Right kidney (tissue), 9 donors: Measurements from ENCODE around the gene ZNF814.
"Not testable (repeated sequence)": the region's sequence is repeated elsewhere in the genome, so short reads cannot be mapped to it uniquely, and the experiment has no call there.

Experiments
- DNase-seq: peaks from one replicate; pipeline ENCODE4 v3.0.0-alpha.2; 2016
- long read RNA-seq, 8 donors: transcript quantifications; one replicate each; lab custom pipeline, GENCODE V29; 2026

The ZNF814 gene
- long read RNA-seq, donor 1, transcript ZNF814-207 (1 exons, 2,496 nt) = minor isoform, 11 of 45 reads
- long read RNA-seq, donor 1, transcript ZNF814-202 (1 exons, 2,277 nt) = major isoform, 17 of 45 reads
- long read RNA-seq, donor 1, transcript ZNF814-208 (3 exons, 528 nt) = minor isoform, 7 of 45 reads
- long read RNA-seq, donor 1, partial matches to known transcripts = 0 of 45 reads
- long read RNA-seq, donor 1, other reads (novel, unspliced or antisense) = 7 of 45 reads
- long read RNA-seq, donor 2, transcript ZNF814-208 (3 exons, 528 nt) = major isoform, 10 of 24 reads
- long read RNA-seq, donor 2, transcript ZNF814-207 (1 exons, 2,496 nt) = minor isoform, 6 of 24 reads
- long read RNA-seq, donor 2, transcript ZNF814-202 (1 exons, 2,277 nt) = minor isoform, 6 of 24 reads
- long read RNA-seq, donor 2, partial matches to known transcripts = 0 of 24 reads
- long read RNA-seq, donor 2, other reads (novel, unspliced or antisense) = 0 of 24 reads
- long read RNA-seq, donor 3, transcript ZNF814-202 (1 exons, 2,277 nt) = major isoform, 8 of 18 reads
- long read RNA-seq, donor 3, transcript ZNF814-207 (1 exons, 2,496 nt) = minor isoform, 7 of 18 reads
- long read RNA-seq, donor 3, partial matches to known transcripts = 0 of 18 reads
- long read RNA-seq, donor 3, other reads (novel, unspliced or antisense) = 0 of 18 reads
- long read RNA-seq, donor 4, transcript ZNF814-208 (3 exons, 528 nt) = minor isoform, 8 of 55 reads
- long read RNA-seq, donor 4, transcript ZNF814-207 (1 exons, 2,496 nt) = minor isoform, 14 of 55 reads
- long read RNA-seq, donor 4, transcript ZNF814-202 (1 exons, 2,277 nt) = major isoform, 22 of 55 reads
- long read RNA-seq, donor 4, partial matches to known transcripts = 0 of 55 reads
- long read RNA-seq, donor 4, other reads (novel, unspliced or antisense) = 8 of 55 reads
- long read RNA-seq, donor 5, transcript ZNF814-207 (1 exons, 2,496 nt) = minor isoform, 11 of 37 reads
- long read RNA-seq, donor 5, transcript ZNF814-202 (1 exons, 2,277 nt) = major isoform, 16 of 37 reads
- long read RNA-seq, donor 5, partial matches to known transcripts = 0 of 37 reads
- long read RNA-seq, donor 5, other reads (novel, unspliced or antisense) = 7 of 37 reads
- long read RNA-seq, donor 6, transcript ZNF814-202 (1 exons, 2,277 nt) = major isoform, 15 of 45 reads
- long read RNA-seq, donor 6, transcript ZNF814-207 (1 exons, 2,496 nt) = minor isoform, 9 of 45 reads
- long read RNA-seq, donor 6, transcript ZNF814-208 (3 exons, 528 nt) = minor isoform, 8 of 45 reads
- long read RNA-seq, donor 6, partial matches to known transcripts = 0 of 45 reads
- long read RNA-seq, donor 6, other reads (novel, unspliced or antisense) = 8 of 45 reads
- long read RNA-seq, donor 7, transcript ZNF814-207 (1 exons, 2,496 nt) = minor isoform, 14 of 60 reads
- long read RNA-seq, donor 7, transcript ZNF814-208 (3 exons, 528 nt) = minor isoform, 8 of 60 reads
- long read RNA-seq, donor 7, transcript ZNF814-202 (1 exons, 2,277 nt) = major isoform, 27 of 60 reads
- long read RNA-seq, donor 7, partial matches to known transcripts = 0 of 60 reads
- long read RNA-seq, donor 7, other reads (novel, unspliced or antisense) = 7 of 60 reads
- long read RNA-seq, donor 8, transcript ZNF814-202 (1 exons, 2,277 nt) = major isoform, 16 of 45 reads
- long read RNA-seq, donor 8, transcript ZNF814-207 (1 exons, 2,496 nt) = minor isoform, 9 of 45 reads
- long read RNA-seq, donor 8, transcript ZNF814-208 (3 exons, 528 nt) = minor isoform, 5 of 45 reads
- long read RNA-seq, donor 8, partial matches to known transcripts = 13 of 45 reads
- long read RNA-seq, donor 8, other reads (novel, unspliced or antisense) = 0 of 45 reads

DNA sequence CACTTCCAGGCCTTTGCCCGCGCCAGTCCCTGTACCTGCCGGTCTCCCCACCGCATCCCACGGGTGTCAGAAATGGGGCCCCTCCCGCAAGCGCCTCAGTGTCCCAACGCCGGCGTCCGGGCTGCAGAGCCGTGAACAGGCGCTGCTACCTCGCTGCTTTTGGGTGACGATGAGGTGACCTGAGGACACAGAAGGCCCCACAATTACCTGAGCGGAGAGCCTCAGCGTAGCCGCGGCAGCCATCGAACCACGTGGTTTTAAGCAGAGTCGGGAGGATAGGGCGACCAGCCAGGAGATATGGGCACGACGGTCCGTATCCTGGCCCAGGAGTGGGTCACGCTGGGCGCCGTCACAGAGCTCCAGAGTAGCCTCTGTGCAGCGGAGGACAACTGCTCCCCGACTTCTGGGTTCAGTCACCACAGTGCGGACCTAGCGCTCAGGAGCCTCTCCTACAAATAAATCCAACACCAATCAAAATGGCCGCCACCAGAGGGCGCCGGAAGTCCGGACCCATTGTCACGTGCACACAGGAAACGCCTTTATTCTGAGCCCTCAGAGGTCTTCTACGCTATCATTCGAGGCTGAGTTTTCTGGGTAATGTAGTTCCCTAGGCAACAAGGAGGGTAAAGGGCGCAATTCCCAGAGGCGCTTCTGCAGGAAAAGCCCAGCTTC lies at the start of gene ZNF814:
TSS of gene ZNF814 (minus strand) at position 478 of the 672 bp plus-strand sequence. CDS start at position 243, 235 bp downstream.
- peak; percentile 89 for DNase-seq

DNA sequence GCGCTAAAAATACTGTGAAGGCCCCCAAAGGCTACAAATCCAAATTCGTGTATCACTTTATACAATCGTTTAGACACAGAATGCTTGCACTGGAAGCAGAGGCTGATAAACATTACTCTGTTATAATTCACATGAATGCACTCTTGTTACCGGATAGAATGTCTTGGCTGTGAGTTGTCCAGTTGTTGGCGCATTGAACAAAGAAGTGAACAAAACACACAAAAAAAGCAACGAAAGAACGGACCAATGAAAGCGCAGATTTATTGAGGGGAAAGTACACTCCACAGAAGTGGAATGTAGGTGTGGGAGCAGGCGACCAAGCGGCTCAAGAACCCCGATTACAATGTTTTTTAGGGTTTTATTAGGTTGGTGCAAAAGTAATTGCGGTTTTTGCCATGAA lies 46.9 kb upstream of the ZNF814 start:
- DNase-seq = no peak

DNA sequence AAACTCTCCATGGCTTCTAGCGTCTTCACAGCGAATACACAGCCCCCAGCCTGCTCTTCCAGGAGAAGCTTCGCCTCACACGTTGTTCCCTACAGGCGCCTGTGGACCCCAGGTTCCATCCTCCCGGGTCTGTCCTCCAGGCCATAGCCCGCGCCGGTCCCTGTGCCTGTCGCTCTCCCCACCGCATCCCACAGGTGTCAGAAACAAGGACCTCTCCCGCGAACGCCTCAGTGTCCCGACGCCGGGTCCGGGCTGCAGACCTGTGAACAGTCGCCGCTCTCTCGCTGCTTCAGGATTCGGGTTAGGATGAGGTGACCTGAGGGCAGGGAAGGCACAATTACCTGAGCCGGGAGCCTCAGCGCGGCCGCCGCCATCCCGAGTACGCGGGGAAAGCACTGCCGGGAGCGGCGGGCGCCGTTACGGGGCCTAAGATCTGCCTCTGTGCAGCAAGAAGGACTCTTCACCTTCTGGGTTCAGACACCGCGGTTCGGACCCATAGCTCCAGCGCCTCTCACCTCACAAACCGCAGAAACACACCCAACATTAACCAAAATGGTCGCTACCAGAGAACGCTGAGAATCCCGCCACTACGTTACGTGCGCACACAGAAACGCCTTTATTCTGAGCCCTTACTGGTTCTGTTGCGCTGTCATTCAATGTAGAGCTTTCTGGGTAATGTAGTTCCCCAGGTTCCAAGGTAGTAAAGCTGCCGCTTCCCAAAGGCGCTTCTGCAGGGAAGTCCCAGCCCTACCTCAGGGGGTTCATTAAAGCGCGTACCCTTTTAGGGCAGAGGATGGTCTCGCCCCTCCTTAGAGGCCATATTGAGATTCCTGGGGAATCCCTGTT lies 46.2 kb upstream of the ZNF814 start, which contains the start of gene ZNF418:
TSS of gene ZNF418 (minus strand) at position 583 of the 846 bp plus-strand sequence. CDS start 1,580 bp downstream, outside the sequence.
- DNase-seq = peak; percentile 84

DNA sequence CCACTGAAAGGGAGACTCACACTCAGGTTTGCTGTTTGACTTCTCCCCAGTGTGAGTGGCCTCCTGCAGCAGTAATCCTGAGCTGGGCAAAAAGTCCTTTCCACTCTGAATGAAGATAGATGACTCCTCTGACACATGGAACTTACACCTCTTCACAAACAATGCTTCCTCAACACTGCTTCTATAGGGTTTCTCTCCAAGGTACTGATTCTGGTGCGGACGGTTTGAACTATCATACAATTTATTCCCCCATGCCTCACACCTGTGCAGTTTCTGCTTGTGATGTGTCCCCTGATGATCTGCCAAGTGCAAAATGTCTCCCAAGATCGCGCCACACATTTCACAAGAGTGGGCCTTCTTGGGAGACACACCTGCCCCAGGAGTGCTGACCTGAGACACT lies 38.8 kb upstream of the ZNF814 start:
- no peak for DNase-seq

DNA sequence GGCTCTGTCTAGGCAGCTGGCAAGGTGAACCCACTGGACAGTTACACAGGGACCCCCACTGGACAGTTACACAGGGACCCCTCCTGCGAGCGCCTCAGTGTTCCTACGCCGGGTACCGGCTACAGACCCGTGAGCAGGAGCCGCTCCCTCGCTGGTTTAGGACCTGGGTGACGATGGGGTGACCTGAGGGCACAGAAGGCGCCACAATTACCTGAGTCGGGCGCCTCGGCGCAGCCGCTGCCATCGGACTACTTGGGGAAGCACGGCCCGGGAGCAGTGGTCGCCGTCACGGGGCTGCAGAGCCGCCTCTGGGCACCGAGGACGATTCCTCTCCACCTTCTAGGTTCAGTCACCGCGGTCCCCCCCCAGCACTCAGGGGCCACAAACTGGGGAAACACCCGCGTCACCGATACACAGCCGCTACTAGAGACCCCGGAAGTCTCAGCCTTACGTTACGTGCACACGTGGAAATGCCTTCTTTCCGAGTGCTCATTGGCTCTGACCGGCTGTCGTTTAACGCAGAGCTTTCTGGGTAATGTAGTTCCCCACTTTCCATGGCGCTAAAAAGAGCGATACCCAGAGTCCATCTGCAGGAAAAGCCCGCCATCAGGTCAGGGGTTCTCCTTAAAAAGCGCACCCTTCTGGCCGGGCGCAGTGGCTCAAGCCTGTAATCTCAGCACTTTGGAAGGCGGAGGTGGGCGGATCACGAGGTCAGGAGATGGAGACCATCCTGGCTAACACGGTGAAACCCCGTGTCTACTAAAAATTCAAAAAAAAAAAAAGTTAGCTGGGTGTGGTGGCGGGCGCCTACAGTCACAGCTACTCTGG lies 27.5 kb upstream of the ZNF814 start, which contains the start of gene ZNF417:
TSS of gene ZNF417 (minus strand) at position 425 of the 828 bp plus-strand sequence. CDS start at position 244, 181 bp downstream.
- peak; percentile 79 for DNase-seq

DNA sequence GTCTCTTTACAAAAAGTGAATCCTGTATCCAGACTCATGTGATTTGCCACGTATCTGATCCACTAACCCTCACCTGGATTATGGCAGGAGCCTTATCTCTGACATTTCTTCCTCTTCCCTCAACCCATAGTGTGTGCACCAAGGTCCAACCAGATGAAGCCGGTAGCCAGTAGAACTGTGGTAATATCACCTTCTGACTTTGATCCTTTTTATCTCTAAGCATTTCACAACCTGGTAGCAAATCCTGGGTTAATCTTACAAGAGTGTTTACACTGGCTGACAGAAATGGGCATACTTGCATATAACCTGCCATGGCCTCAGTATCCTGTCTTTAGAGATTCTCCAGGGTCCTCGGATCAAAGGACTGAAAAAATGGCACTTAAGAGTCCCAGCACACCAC lies 25.7 kb upstream of the ZNF814 start:
- DNase-seq = no peak

DNA sequence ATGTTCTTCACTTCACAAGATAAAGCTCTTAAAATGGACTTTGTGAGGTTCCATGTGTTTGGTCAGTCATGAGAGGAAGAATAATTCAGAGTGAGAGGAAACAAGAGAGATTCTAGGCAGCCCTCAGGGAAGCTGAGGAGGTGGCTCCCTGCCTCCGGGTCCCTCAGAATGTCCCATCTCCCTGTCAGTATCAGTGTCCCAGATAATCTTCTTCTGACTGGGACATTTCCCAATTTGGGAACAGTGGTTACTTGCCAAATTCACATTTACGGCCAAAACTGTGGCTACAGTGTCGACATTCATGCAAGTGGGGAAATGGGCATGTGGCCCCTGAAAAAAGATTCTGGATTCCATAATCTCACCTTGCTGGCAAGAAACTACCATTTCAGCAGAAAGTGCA lies 18.6 kb upstream of the ZNF814 start:
- DNase-seq = no peak

DNA sequence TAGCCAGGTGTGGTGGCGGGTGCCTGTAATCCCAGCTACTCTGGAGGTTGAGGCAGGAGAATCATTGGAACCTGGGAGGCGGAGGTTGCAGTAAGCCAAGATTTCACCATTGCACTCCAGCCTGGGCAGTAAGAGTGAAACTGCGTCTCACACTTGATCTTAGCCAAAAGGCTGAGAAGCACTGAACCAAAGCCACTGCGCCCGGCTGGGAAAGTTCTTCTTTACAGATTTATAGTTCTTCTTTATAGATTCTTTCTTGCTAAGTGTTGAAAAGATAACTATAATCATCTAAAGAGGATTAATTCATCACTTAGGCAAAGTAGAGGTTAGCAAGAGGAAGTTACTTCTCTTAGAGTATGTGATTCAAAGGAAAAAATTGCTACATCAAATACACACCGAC lies 16.4 kb upstream of the ZNF814 start:
- DNase-seq = no peak

DNA sequence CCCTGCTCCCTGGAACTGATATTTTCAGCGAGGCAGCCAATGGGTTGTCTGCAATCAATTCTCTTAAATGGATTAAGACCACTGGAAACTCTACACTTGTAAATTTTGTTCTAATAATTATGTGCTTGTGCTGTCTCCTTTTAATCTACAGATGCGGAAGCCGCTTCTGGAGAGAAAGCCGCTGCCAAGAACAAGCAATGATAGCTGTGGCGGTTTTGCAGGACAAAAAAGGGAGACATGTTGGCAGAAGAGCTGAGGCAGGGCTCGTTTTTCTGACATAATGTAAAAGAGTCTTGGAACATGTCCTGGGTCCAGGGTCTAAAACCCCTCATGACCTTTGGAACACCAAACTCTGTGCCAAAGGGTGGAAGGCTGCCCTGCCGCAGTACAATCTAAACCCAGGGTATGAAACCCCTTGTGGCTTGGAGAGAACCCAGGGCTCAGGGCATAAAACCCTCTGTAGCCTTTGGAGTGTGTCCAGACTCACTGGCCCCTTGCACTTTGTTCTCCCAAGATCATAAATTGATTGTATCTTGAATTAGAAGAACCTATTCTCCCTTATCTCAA lies 14.9 kb upstream of the ZNF814 start:
- DNase-seq = no peak

DNA sequence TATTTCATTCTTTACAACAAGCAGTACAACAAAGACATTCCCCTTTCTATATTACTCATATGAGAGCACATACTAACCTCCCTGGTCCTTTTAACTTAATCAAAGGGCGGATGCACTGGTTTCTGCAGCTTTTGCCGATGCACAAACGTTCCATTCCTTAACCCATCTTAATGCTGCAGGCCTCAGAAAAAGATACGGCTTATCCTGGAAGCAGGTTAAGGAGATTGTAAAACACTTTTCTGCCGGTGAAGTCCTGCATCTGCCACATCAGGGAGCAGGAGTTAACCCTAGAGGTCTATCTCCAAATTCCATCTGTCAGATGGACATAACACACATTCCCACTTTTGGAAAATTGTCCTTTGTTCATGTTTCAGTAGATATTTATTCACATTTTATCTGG lies 11.5 kb upstream of the ZNF814 start:
- no peak for DNase-seq

DNA sequence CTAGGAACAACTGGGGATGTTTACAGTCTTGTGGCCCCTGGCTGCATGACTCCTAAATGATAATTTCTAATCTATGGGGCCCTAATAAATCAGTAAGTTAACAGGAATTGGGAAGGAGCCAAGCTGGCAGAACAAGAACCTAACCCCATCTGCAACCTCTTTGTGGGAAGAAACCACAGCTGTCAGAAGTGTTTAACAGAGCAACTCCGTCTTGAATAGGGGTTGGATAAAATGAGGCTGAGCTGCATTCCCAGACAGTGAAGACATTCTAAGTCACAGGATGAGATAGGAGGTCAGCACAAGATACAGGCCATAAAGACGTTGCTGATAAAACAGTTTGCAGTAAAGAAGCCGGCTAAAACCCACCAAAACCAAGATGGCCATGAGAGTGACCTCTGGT lies 1.9 kb upstream of the ZNF814 start:
- not testable (repeated sequence) for DNase-seq

DNA sequence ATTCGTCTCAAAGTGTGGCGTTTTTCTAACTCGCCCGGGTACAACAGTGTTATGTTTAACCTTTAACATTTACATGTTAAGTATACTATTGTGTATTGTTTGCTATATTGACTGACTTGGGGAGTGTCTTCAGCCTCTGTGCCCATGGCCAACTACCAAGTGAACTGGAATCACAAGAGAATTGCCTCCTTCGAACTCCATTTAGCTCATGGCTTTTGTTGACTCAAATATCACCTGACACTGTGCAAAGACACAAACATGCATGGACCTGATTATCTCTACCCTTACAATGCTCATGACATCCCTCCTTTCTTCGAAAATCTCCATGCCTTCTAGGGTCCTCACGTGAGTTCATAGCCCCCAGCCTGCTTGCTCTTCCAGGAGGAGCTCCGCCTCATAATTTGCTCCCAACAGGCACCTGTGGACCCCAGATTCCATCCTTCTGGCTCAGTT lies 704 bp downstream of the ZNF814 start:
- no peak for DNase-seq

DNA sequence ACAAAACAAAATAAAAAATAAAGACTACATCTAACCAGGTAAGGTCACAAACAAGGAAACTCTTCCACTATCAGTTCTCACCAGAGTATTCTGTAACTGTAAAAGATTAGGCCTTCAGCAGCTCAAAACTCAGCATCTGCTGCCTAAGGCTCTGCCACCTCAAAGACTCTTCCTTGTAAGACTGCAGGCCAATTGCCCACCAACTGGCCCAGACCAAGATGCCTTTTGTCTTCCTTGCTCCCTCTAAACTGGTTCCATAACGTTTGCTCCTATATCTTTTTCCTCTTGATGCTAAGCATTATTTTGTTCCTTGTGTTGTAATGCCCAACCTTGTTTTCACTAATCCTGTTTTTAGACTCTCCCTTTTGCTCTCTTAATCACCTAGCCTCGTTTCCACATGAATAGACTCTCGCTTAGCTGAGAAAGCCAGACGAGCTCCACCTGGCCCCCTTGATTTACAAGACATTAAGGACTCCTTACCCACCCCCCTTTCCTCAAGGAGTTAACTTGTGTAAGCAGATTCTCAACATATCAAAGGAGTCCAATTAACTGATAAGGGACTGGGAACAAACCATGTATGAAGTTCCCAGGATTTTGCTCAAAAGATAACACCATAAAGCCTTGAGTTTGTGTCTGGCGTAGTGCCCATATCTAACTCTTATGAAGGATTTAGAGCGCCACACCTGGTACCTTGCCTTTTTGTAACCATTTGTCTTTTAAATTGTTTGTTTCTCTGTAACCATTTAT lies 1.5 kb downstream of the ZNF814 start:
- DNase-seq = peak; percentile 50

DNA sequence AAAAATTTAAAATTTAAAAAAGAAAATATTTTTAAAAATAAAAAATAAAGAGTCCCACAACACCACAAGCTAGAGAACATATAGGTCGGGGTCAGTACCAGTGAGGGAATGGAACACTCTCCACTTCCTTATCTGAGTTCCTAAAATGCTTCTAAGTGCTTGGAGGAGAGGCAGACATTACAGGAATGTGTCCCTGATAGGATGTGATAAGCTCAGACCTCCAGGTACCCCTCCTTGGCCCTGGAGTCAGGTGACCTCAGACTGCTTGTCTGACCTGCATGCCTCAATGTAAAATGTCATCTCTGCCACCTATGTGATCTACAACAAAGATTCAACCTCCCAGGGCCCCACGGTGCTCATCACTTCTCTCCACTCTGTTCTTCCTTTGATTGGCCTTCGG lies 2.8 kb downstream of the ZNF814 start:
- DNase-seq = no peak

DNA sequence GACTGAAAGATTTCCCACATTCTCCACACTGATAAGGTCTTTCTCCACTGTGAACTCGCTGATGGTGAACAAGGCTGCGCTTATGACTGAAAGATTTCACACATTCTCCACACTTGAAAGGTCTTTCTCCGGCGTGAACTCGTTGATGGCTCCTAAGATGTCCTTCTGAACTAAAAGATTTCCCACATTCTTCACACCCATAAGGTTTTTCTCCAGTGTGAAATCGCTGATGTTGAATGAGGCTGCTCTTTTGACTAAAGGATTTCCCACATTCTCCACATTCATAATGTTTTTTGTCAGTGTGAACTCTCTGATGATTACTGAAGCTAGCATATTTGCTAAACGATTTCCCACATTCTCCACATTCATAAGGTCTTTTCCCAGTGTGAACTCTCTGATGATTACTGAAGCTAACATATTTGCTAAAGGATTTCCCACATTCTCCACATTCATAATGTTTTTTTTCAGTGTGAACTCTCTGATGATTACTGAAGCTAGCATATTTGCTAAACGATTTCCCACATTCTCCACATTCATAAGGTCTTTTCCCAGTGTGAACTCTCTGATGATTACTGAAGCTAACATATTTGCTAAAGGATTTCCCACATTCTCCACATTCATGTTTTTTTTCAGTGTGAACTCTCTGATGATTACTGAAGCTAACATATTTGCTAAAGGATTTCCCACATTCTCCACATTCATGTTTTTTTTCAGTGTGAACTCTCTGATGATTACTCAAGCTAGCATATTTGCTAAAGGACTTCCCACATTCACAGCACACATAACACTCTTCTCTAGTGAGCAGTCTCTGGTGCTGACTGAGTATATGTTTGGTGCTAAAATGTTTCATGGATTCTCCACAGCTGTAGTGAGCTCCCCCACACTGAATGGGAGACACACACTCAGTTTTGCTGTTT lies 14.7 kb downstream of the ZNF814 start:
- DNase-seq = not testable (repeated sequence)

DNA sequence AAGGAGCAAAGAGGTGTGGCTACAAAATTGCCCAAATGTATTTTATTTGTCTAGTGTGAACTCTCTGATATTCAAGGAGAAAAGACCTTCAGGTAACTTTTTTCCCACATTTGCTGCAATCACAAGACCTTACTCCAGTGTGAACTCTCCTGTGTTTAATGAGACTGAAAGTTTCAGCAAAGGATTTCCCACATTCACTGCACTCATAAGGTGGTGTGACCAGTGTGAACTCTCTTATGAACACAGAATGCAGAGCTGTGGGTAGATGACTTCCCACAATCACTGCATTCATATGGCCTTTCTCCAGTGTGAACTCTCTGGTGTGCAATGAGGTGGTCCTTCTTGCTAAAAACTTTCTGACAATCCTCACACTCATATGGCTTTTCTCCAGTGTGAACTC lies 16.4 kb downstream of the ZNF814 start:
- no peak for DNase-seq
